SH-SY5Y (cell line): ENCODE measurements around the gene CRHR2.

Source experiments
- GATA2 ChIP-seq: IDR thresholded peaks from 2 replicates; pipeline ENCODE4 v1.6.1; 2011; ENCODE audit warnings: mild to moderate bottlenecking, low read depth, low read length
- GATA3 ChIP-seq: IDR thresholded peaks from 2 replicates; pipeline ENCODE4 v1.6.1; 2011; ENCODE audit warnings: low read depth, mild to moderate bottlenecking, low read length, moderate library complexity

DNA sequence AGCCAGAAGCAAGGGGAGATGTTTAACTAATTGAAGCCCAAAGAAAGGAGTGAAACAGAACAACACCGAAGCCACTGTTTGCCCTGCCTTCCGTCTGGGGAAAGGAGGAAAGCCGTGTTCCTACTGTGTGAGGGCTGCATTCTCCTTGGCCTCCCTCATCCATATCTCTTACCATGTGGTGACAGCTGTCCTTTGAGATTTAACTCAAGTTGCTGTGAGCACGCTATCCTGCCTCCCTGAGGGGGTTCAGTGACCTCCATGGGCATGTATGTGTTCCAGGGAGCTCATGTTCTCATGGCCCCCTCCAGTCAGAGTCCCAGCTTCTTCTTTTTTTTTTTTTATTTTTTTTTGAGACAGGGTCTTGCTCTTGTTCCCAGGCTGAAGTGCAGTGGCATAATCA, 26.2 kb upstream of the CRHR2 start:
- TF ChIP-seq GATA3 (no peak), GATA2 (no peak)
